Renal cortex interstitium (tissue), 11 donors: ENCODE results near the gene SLC2A2. TPM values are rescaled to one million over a fixed set of nuclear protein-coding genes. Genes with fewer than 3 reads are reported as not detected.
"Not testable (repeated sequence)": the region's sequence is repeated elsewhere in the genome, so short reads cannot be mapped to it uniquely, and the experiment has no call there.

Experiments used
- DNase-seq, 11 donors: peaks; one replicate each; pipeline ENCODE4 v3.0.0-alpha.2; 2013; ENCODE audit warnings: low read depth in 9 of 11, low spot score in 4 of 11; ENCODE audit errors: extremely low read depth in 1 of 11
- polyA plus RNA-seq, 3 donors: library from polyadenylated mRNA; unstranded; fragments of 120-200 nt; gene quantifications; one replicate each; pipeline ENCODE4 v1.2.1, GENCODE V29; 2013; ENCODE audit not compliant: insufficient read length in 3 of 3

SLC2A2 gene
- polyA plus RNA-seq, 3 donors = 11.7 to 27.6 (median 18.7) TPM

- no peak for DNase-seq
Measured at GRCh38 chr3:171000281-171000680, 26.2 kb downstream of the SLC2A2 start.

GRCh38 chr3:170999737-171000242 is 26.7 kb downstream of the SLC2A2 start:
- no peak for DNase-seq

DNA sequence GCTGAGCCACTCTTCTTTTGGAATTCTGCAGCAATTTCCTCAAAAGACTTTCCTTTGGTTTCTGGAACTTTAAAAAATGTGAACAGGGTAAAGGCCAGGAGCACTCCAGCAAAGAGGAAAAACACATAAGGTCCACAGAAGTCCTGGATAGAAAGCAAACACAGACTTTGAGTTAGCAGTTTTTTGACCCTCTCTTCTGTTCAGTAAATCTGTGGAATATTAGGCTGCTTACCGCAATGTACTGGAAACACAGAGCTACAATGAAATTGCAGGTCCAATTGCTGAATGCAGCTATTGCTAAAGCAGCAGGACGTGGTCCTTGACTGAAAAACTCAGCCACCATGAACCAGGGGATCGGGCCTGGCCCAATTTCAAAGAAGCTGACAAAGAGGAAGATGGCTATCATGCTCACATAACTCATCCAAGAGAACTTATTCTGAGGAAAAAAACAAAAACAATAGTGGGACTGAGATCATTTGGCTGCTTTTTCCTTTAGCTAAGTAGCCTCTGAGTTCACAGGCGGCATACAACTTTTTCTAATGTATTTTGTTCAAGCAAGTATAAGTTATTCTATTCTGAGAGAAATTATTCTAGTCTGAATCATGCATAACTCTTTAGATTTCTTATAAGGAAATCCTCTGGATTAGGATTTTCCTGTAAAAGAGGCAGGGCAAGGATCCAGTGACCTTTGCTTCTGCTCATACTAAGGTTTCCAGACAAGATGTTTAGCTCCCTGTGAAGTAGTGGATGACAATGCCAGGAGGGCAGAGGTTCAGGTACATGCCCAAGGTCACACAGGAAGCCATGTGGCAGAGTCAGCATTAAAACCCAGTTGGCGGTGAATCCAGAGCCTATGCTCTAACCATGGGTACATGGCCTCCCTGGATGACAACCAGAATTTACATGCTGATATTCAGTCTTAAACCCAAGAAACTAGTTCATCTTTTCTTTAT is 28.3 kb downstream of the SLC2A2 start:
- DNase-seq = no peak

- DNase-seq = no peak
Measured at GRCh38 chr3:170992854-170993253, 33.7 kb downstream of the SLC2A2 start.

- no peak for DNase-seq
Measured at GRCh38 chr3:170991664-170992063, 34.9 kb downstream of the SLC2A2 start.

- no peak for DNase-seq
Measured at GRCh38 chr3:170989100-170989648, 37.3 kb downstream of the SLC2A2 start.

GRCh38 chr3:170988378-170988777 is 38.1 kb downstream of the SLC2A2 start:
- no peak for DNase-seq

GRCh38 chr3:170985304-170985703 is 41.2 kb downstream of the SLC2A2 start:
- no peak for DNase-seq

GRCh38 chr3:170982733-170983132 is 43.8 kb downstream of the SLC2A2 start:
- no peak for DNase-seq

GRCh38 chr3:170980399-170980798 is 46.1 kb downstream of the SLC2A2 start:
- DNase-seq = no peak

DNA sequence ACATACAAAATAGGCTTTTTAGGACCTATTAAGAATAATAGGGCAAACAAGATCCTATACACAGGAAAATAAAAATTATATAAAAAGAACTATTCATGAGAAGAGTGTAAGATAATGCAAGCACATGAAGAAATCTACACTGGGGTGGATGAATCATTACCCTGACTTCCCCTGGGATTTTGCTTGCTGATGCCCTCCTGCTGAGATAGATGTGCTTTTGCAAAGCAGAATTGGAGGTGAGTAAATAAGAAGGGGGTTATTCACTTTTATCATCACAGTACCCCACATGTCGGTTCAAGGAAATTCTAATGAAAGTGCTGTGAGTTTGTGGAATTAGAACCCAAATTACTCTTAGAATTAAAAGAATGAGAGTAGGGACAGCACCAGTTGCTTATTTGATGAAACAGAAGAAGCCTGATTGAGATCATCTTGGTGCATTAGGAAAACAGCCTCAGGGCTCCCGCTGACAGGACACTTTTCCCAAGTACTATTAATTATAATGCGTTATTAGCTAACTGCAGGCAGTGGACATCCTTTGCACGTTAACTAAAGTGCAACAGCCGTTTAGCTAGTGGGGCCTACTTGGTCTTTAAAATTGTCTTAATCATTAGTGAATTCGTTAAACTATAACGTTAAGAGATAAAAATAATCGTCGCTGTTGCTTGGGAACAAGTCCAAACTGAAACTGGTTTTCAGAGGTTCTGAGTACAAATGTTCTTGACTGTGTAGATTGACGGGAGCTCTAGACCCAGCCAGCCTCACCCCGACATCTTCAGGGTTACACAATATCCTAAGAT is 48.4 kb downstream of the SLC2A2 start:
- DNase-seq = no peak

DNA sequence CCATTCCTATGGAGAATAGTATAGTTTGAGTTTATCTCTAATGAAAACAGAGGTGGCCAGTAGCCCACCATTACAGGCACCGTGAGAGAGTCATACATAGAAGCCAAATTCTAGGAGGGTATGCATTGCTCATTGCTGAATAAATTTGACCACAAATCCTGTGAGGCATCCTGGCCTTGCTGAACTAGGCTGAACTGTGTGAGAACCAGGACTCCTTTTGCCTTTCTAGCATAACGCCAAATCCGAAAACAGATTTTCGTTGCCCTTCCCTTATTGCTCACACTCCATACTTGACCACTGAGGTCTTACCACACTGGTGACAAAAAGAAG is 50.4 kb downstream of the SLC2A2 start:
- no peak for DNase-seq

GRCh38 chr3:170975283-170976189 is 51.0 kb downstream of the SLC2A2 start:
- DNase-seq = no peak

DNA sequence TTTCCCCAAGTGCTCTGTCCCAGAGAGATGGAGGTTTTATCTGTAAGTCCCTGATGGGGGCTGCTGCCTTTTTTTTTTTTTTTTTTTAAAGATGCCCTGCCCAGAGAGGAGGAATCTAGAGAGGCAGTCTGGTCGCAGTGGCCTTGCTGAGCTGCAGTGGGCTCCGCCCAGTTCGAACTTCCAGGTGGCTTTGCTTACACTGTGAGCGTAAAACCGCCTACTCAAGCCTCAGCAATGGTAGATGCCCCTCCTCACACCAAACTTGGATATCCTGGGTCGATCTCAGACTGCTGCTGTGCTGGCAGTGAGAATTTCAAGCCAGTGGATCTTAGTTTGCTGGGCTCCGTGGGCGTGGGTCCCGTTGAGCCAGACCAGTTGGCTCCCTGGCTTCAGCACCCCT is 51.6 kb downstream of the SLC2A2 start:
- DNase-seq = no peak

- not testable (repeated sequence) for DNase-seq
Measured at GRCh38 chr3:170972917-170973316, 53.6 kb downstream of the SLC2A2 start.

- DNase-seq = no peak
Measured at GRCh38 chr3:170967126-170967525, 59.4 kb downstream of the SLC2A2 start.

GRCh38 chr3:170966495-170966894 is 60.0 kb downstream of the SLC2A2 start:
- no peak for DNase-seq

DNA sequence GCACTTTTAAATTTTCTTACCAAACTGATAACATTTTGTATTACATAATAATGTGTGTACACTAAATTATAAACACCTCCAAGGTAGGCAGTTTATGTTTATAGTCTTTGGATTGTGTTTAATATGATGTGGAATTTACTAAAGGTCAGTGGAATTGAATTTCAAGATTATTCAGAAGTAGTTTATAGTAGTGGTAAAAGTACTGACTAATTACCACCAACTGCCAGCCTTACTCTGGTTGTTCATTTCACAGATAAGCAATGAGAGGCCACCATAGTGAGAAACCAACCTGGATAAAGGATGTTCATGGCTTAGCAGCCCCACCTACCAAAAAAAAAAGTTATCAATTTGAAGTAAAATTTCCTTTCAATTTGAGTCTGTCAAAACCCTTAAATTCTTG is 64.1 kb downstream of the SLC2A2 start:
- DNase-seq = no peak
